Measurements from ENCODE around the gene GPA33.

GPA33 gene

GRCh38 chr1:167118188-167118587 lies 28.0 kb upstream of the GPA33 start:
- in situ Hi-C loops (cut with MboI; ENCODE audit: low sequenced_read_pairs), result no loop called here

GRCh38 chr1:167117225-167117624 lies 27.0 kb upstream of the GPA33 start:
- in situ Hi-C loops (cut with MboI; ENCODE audit: low sequenced_read_pairs), result no loop called here

- in situ Hi-C loops (cut with MboI; ENCODE audit: low sequenced_read_pairs), result no loop called here
Observed at GRCh38 chr1:167116174-167116573, 26.0 kb upstream of the GPA33 start.

- in situ Hi-C loops (cut with MboI; ENCODE audit: low sequenced_read_pairs), result no loop called here
Observed at GRCh38 chr1:167115655-167116054, 25.5 kb upstream of the GPA33 start.

DNA sequence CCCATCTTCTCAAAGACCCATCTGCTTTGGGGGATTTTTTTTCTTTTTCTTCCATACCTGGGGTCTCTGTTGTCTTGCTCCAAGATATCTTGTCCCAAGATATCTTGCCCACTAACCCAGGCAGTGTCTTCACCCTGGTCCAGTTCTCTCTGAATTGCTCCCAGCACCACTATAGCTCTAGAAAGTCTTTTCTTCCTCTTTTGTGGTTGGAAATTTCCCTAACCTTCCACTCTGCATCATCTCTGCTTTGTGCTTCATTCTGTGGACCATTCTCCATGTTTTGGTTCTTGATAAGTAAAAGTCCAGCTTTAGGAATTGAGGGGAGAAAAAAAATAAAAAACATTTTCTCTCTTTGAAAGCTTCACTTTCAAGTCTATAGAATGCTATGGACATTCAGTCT lies 24.5 kb upstream of the GPA33 start:
- in situ Hi-C loops (cut with MboI; ENCODE audit: low sequenced_read_pairs), result no loop called here

DNA sequence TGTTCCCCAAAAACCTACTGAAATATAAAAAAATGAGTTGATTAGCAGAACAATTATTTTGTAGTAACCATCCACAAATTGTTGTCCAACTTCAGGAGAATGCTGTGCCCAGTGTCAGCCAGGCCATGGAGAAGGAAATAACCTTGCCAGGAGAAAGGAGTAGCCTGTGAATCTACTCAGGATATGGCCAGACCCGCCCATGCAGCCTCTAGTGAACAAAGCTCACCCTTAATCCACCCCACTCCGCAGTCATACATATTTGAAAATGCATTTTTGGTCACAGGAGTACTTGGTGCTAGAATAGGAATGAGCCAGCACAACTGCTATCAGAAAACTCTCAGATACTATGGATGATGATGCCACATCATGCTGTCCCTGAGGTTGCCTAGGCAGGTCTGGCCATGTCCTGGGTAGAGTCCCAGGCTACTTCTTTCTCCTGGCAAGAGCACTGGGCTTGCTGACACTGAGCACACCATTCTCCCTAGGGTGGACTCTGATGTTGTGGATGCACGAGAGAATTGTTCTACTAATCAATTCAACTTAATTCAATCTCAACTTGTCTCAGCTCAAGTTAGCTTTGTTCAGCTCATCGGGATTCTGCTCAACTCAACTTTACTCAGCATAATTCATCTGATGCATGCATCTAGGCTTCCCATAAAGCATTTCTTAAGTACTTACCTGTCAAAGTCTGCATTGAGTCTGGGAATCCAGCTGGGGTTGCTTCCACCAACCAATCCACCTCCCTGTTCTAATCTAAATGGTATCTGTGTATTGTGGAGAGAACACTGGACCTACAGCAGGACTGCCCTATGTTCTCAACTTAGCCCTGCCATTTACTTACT lies 21.9 kb upstream of the GPA33 start:
- in situ Hi-C loops (cut with MboI; ENCODE audit: low sequenced_read_pairs), result no loop called here

DNA sequence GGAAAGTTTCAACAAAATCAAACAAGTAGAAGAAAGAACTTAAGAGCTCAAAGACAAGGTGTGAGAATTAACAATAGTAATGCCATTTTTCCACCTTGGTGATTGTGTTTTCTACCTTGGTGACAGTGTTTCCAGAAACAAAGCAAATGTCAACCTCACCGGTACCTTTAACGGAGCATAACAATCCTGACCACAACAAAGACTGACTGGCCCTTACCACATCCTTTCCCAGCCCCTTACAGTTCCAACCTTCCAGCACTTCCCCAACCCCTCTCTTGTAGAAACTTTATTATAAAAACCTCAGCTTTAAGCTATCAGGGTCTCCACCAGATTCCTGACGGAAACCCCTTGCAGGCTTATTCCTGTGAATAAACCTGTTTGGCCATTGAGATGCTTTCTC lies 20.4 kb upstream of the GPA33 start:
- in situ Hi-C loops (cut with MboI; ENCODE audit: low sequenced_read_pairs), result no loop called here

GRCh38 chr1:167109125-167109524 lies 18.9 kb upstream of the GPA33 start:
- in situ Hi-C loops (cut with MboI; ENCODE audit: low sequenced_read_pairs), result no loop called here

DNA sequence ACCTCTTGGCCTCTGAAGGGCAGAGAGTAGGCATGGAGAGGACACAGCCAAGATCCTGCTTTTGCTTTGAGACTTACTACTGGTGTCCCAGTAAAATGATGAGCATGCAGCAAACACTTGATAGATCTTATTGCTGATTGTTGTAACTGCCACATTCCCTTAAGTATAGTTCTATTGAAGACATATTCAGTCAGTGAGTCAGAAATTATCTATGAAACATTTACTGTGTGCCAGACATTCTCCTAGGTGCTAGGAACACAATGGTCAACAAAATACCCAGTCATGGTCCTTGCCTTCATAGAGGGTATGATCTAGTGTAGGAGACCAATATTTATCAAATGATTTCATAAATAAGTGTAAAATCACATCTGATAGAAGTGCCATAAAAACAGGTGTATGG lies 17.3 kb upstream of the GPA33 start:
- in situ Hi-C loops (cut with MboI; ENCODE audit: low sequenced_read_pairs), result no loop called here

DNA sequence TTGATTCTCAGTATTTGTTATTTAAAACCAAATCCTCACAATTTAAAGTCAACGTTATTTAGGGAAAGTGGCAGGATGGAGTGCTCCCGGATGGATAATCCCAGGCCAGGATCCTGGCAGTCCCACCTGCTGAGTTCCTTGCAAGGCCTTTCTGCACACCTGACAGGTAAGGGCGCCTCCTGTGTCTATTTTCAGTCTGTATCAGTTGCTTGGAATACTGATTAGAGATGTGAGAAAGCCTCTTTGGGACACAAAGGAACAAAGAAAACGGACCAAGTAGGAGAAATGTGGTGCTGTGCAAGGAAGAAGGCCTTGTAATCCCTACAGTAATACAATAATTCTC lies 15.9 kb upstream of the GPA33 start:
- in situ Hi-C loops (cut with MboI; ENCODE audit: low sequenced_read_pairs), result no loop called here

DNA sequence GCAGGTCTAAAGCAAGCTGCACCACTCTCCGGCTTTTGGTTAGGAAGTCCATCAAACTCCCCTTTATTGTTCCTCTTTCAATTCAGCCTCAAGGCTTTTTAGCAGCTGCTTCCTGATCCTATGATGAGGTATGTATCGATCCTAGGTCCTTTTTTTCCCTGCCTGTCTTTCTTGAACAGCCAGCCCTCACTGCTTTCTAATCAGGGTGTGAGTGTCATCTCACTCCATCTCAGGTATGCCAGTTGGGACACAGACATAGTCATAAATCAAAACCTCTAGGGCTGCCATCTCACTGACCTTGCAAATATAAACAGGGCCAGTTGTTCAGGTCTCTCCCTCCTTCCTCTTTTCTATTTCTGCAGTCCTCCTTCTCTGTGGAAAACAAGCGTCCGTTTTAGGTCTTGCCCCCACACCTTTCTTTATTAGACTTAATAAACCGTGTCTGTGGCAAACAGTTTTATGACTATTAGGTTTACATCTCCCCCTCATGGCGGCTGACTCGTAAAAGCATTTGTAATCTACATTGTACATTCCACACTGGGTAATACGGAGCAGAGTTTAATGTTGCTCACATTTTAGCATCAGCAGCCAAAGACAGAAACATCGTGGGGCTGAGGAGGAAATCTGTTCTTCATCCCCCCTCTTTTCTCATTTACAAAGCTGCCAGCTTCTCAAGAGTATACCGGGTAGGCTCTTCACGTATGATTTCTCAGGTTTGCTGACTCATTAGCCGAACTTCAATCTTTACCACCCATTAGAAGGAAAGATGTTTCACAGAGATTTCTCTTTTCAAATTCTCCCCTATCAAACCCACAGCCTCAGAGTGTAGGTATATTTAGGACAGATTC lies 15.3 kb upstream of the GPA33 start:
- in situ Hi-C loops (cut with MboI; ENCODE audit: low sequenced_read_pairs), result no loop called here

DNA sequence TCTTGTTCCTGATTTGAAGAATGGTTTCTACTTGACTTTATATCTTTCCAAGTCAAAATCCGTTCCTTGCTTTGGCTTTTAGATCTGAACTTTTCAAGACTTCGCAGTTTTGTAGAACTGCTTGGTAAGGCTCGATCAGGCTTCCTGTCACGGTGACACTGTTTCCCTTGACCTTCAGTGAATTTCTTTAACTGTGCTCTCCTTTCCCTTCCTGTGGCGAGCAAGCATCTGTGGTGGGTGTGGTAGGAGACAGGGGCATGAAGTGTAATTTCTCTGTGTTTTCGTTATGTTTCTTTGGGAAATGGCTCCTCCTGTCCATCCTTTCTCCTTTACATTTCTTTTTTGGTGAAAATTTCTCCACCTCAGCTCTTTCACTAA lies 14.1 kb upstream of the GPA33 start:
- in situ Hi-C loops (cut with MboI; ENCODE audit: low sequenced_read_pairs), result no loop called here

GRCh38 chr1:167102906-167103573 lies 12.9 kb upstream of the GPA33 start:
- in situ Hi-C loops (cut with MboI; ENCODE audit: low sequenced_read_pairs), result no loop called here

GRCh38 chr1:167101754-167102153 lies 11.6 kb upstream of the GPA33 start:
- in situ Hi-C loops (cut with MboI; ENCODE audit: low sequenced_read_pairs), result no loop called here

GRCh38 chr1:167100730-167101129 lies 10.6 kb upstream of the GPA33 start:
- in situ Hi-C loops (cut with MboI; ENCODE audit: low sequenced_read_pairs), result no loop called here

- in situ Hi-C loops (cut with MboI; ENCODE audit: low sequenced_read_pairs), result loop anchor here (25.0 kb wide), 1 partner anchor 587 kb away; no protein-coding TSS in a partner anchor
Observed at GRCh38 chr1:167099851-167100250, 9.7 kb upstream of the GPA33 start.

GRCh38 chr1:167095368-167095767 lies 5.2 kb upstream of the GPA33 start:
- in situ Hi-C loops (cut with MboI; ENCODE audit: low sequenced_read_pairs), result loop anchor here (25.0 kb wide), 1 partner anchor 592 kb away; no protein-coding TSS in a partner anchor

GRCh38 chr1:167094690-167095089 lies 4.5 kb upstream of the GPA33 start:
- in situ Hi-C loops (cut with MboI; ENCODE audit: low sequenced_read_pairs), result loop anchor here (25.0 kb wide), 1 partner anchor 593 kb away; no protein-coding TSS in a partner anchor

DNA sequence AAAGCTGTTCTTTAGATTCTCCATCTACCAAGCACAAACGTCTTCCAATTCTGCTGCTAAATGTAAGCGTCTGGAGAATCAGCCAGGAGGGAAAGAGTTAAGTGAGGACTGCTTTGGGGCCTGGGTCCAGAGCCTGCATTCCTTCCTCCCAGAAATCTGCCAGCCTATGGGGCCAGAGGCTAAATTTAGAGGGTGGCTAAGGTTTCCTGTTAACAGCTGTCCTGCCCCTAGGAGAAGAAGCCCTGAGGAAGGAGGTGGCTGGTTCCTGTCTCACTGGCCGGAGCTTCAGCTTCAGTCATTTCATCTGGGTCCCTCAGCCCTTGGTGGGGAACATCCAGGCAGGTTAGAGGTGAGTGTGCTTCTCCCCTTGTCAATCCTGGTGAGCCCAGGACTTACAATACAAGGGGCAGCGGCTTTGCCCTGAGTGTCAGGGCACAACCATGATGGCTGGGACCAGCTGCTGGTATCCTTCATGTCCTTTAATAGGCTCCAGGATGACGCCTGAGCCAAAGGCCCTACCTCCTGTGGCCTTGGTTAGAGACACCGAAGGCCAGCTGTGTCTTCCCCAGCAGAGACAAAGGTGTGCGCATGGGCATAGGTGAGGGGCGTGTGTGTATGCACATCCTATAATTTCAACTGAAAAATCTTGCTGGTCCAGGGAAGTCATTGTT lies 3.8 kb upstream of the GPA33 start, which contains the start of gene STYXL2:
TSS of gene STYXL2 (plus strand) at position 230 of the 671 bp plus-strand sequence. CDS start 775 bp downstream, outside the sequence.
- in situ Hi-C loops (cut with MboI; ENCODE audit: low sequenced_read_pairs), result loop anchor here (25.0 kb wide), 1 partner anchor 593 kb away; no protein-coding TSS in a partner anchor

DNA sequence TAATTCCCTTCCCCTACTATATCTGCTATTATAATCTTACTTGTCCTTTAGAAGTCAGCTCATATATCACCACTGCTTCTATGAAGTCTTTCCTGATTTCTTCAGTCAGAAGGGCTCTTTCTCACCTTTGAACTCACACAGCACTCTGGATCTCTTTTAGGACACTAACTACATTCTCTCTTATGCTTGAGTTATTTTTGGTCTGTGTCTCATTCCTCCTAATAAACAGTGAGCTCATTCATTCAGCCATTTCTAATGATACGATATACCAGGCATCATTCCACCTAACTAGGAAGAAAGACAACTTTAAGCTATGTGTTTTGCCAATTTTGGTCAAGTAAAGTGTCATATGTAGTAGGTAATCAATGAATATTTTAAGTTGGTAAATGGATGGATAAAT lies 2.5 kb upstream of the GPA33 start:
- in situ Hi-C loops (cut with MboI; ENCODE audit: low sequenced_read_pairs), result loop anchor here (25.0 kb wide), 1 partner anchor 595 kb away; no protein-coding TSS in a partner anchor

- in situ Hi-C loops (cut with MboI; ENCODE audit: low sequenced_read_pairs), result loop anchor here (25.0 kb wide), 1 partner anchor 597 kb away; no protein-coding TSS in a partner anchor
Observed at GRCh38 chr1:167089939-167090313, 251 bp downstream of the GPA33 start.

All from HL-60/S4 treated with phorbol 12-myristate 13-acetate at 8.2 ng/mL for 4 days and 3 days (cell line).